Measurements from ENCODE around the gene FADS3. TPM values are rescaled to one million over a fixed set of nuclear protein-coding genes. Genes with fewer than 3 reads are reported as not detected.

Gene FADS3
- total and polyA plus RNA-seq, 2 of the 13 experiments (the other 11 are each of a cell fraction or from before 2014, with no cell fraction given): 13.4 to 23.2 TPM

- TF ChIP-seq ZNF691 (CRISPR knock-in tag; IDR thresholded peaks at IDR 0.05; ENCODE audit: borderline replicate concordance, low read depth) (peak; percentile 71; the same call in 1 of the 2 replicates), ZNF766 (CRISPR knock-in tag; IDR thresholded peaks at IDR 0.05; ENCODE audit: borderline replicate concordance) (no peak), NR3C1 (CRISPR knock-in tag; IDR thresholded peaks at IDR 0.05) (no peak), HNRNPUL1 (IDR thresholded peaks at IDR 0.05; ENCODE audit: low read depth, low read length) (no peak), ZNF776 (CRISPR knock-in tag; IDR thresholded peaks at IDR 0.05) (peak; percentile 14), POLR2AphosphoS2 (IDR thresholded peaks at IDR 0.05; ENCODE audit: low read depth, low read length) (no peak), ZNF143 (CRISPR knock-in tag; IDR thresholded peaks at IDR 0.05) (no peak), MTERF4 (CRISPR knock-in tag; IDR thresholded peaks at IDR 0.05) (no peak), CCDC6 (CRISPR knock-in tag; IDR thresholded peaks at IDR 0.05) (no peak), ZFP82 (CRISPR knock-in tag; IDR thresholded peaks at IDR 0.05; ENCODE audit: borderline replicate concordance) (no peak), ZNF280D (CRISPR knock-in tag; IDR thresholded peaks at IDR 0.05) (no peak), ZNF414 (CRISPR knock-in tag; IDR thresholded peaks at IDR 0.05) (0 out of 2 replicates have a peak, but pooled peaks have one; percentile 74), YEATS4 (CRISPR knock-in tag; IDR thresholded peaks at IDR 0.05; ENCODE audit: borderline replicate concordance) (no peak), SP2 (CRISPR knock-in tag; IDR thresholded peaks at IDR 0.05) (no peak), MLXIP (CRISPR knock-in tag; IDR thresholded peaks at IDR 0.05; ENCODE audit: borderline replicate concordance) (no peak), YY1 (IDR thresholded peaks at IDR 0.05; ENCODE audit: insufficient read depth, insufficient replicate concordance, low read depth, low read length) (no peak), ZNF619 (CRISPR knock-in tag; IDR thresholded peaks at IDR 0.05) (no peak), ZNF354B (CRISPR knock-in tag; IDR thresholded peaks at IDR 0.05) (no peak)
Measured at GRCh38 chr11:61827571-61828378, 63.6 kb downstream of the FADS3 start, which contains the start of gene FADS2 (continued).
